Vagina (tissue), 2 donors: ENCODE data around the gene MED13L. TPM values are rescaled to one million over a fixed set of nuclear protein-coding genes. Genes with fewer than 3 reads are reported as not detected.
A peak's percentile ranks its signal among the peaks of the same experiment; 100 is the strongest.

ENCODE experiments used
- DNase-seq, 2 donors: peaks; one replicate each; pipeline ENCODE4 v3.0.0-alpha.2; 2017; ENCODE audit errors: extremely low spot score in 2 of 2
- H3K27ac ChIP-seq: fragments of 200-600 bp; sonication (generic); one replicate; pipeline ENCODE4 v1.5.1; 2019
- H3K27me3 ChIP-seq: fragments of 200-600 bp; sonication (generic); one replicate; pipeline ENCODE4 v1.5.1; 2019
- H3K36me3 ChIP-seq, 2 donors: fragments of 200-600 bp; sonication (generic); one replicate each; pipeline ENCODE4 v1.5.1; 2017 to 2019
- H3K4me1 ChIP-seq: fragments of 200-600 bp; sonication (generic); one replicate; pipeline ENCODE4 v1.5.1; 2019
- H3K4me3 ChIP-seq, 2 donors: fragments of 200-600 bp; sonication (generic); 1 replicate in 1 of 2; 2 replicates in 1 of 2; pipeline ENCODE4 v1.5.1; 2016 to 2019
- H3K9me3 ChIP-seq: fragments of 200-600 bp; sonication (generic); one replicate; pipeline ENCODE4 v1.5.1; 2019
- CTCF ChIP-seq, 3 experiments: fragments of 450-650 bp in 2 of 3; fragments of 200-600 bp in 1 of 3; sonication (generic) in 1 of 3; IDR thresholded peaks; one replicate each; pipeline ENCODE4 v1.5.1; 2017 to 2019; ENCODE audit warnings: antibody characterized with exemption in 3 of 3, mild to moderate bottlenecking in 2 of 3, moderate library complexity in 2 of 3
- POLR2A ChIP-seq, 2 donors: fragments of 450-650 bp; IDR thresholded peaks; one replicate each; pipeline ENCODE4 v1.6.1; 2017; ENCODE audit warnings: antibody characterized with exemption in 2 of 2, mild to moderate bottlenecking in 2 of 2, moderate library complexity in 2 of 2
- POLR2AphosphoS5 ChIP-seq, 2 donors: sonication (generic); formaldehyde crosslinking; IDR thresholded peaks; one replicate each; pipeline ENCODE4 v1.9.0; 2017; ENCODE audit warnings: antibody characterized with exemption in 2 of 2, mild to moderate bottlenecking in 2 of 2, low read depth in 1 of 2; ENCODE audit not compliant: insufficient read depth in 1 of 2
- intact Hi-C: fragments of 100-400 bp; cut with DNase I; formaldehyde crosslinking; loops from one replicate; pipeline ENCODE4 v1.15.1; 2023
- total RNA-seq: library from RNA; depleted of rRNA; stranded (reverse); fragments of >200 nt; gene quantifications from one replicate; pipeline ENCODE4 v1.2.3, GENCODE V29; 2016

The MED13L gene
- total RNA-seq, 1 donor from 2014 or later, result 161 TPM

GRCh38 chr12:116321913-116322312, 44.4 kb upstream of the MED13L start:
- Histone ChIP-seq H3K4me3 (no peak overlapping the region), H3K27me3 (no peaks in the 10 kb centered on the region), H3K9me3 (no peaks in the 10 kb centered on the region), H3K4me1 (peaks cover 36% of the 10 kb centered on the region), H3K27ac (no peak overlapping the region), H3K36me3 (no peaks in the 10 kb centered on the region)
- no peak for DNase-seq
- no peak for TF ChIP-seq CTCF (IDR thresholded peaks at IDR 0.05)
- no peak for TF ChIP-seq POLR2A (IDR thresholded peaks at IDR 0.05)
- no peak for TF ChIP-seq POLR2AphosphoS5 (IDR thresholded peaks at IDR 0.05; ENCODE audit: insufficient read depth in 1 of 2, low read depth in 1 of 2)
- intact Hi-C loops, result no loop called here

GRCh38 chr12:116320791-116321217, 43.3 kb upstream of the MED13L start:
- H3K36me3 ChIP-seq, result no peaks in the 10 kb centered on the region
- H3K27ac ChIP-seq, result peak overlapping the region; percentile 70
- intact Hi-C loops, result no loop called here
- no peaks in the 10 kb centered on the region for H3K27me3 ChIP-seq
- TF ChIP-seq POLR2AphosphoS5 (IDR thresholded peaks at IDR 0.05; ENCODE audit: insufficient read depth in 1 of 2, low read depth in 1 of 2) (no peak), CTCF (IDR thresholded peaks at IDR 0.05) (no peak), POLR2A (IDR thresholded peaks at IDR 0.05) (no peak)
- no peak for DNase-seq
- no peak overlapping the region for H3K4me3 ChIP-seq
- peaks cover 36% of the 10 kb centered on the region for H3K4me1 ChIP-seq
- H3K9me3 ChIP-seq, result no peaks in the 10 kb centered on the region

GRCh38 chr12:116319898-116320621, 42.6 kb upstream of the MED13L start:
- H3K4me3 ChIP-seq, result no peak overlapping the region
- DNase-seq, result peak in 1 of 2 donors; percentile 93
- H3K27me3 ChIP-seq, result no peaks in the 10 kb centered on the region
- intact Hi-C loops, result no loop called here
- no peaks in the 10 kb centered on the region for H3K9me3 ChIP-seq
- H3K36me3 ChIP-seq, result no peaks in the 10 kb centered on the region
- peak overlapping the region; percentile 70 for H3K27ac ChIP-seq
- H3K4me1 ChIP-seq, result peaks cover 36% of the 10 kb centered on the region
- TF ChIP-seq POLR2AphosphoS5 (IDR thresholded peaks at IDR 0.05; ENCODE audit: insufficient read depth in 1 of 2, low read depth in 1 of 2), result peak in 1 of 2 donors; percentile 68
- no peak for TF ChIP-seq CTCF (IDR thresholded peaks at IDR 0.05)
- no peak for TF ChIP-seq POLR2A (IDR thresholded peaks at IDR 0.05)

- H3K9me3 ChIP-seq, result no peaks in the 10 kb centered on the region
- no peak overlapping the region for H3K4me3 ChIP-seq
- intact Hi-C loops, result no loop called here
- no peak for TF ChIP-seq CTCF (IDR thresholded peaks at IDR 0.05)
- no peak for TF ChIP-seq POLR2A (IDR thresholded peaks at IDR 0.05)
- no peak for TF ChIP-seq POLR2AphosphoS5 (IDR thresholded peaks at IDR 0.05; ENCODE audit: insufficient read depth in 1 of 2, low read depth in 1 of 2)
- no peaks in the 10 kb centered on the region for H3K27me3 ChIP-seq
- H3K27ac ChIP-seq, result peak overlapping the region; percentile 70
- H3K4me1 ChIP-seq, result peaks cover 36% of the 10 kb centered on the region
- no peaks in the 10 kb centered on the region for H3K36me3 ChIP-seq
- DNase-seq, result no peak
Observed at GRCh38 chr12:116319233-116319897, 41.9 kb upstream of the MED13L start.
